IPS DF 19.7 (cell line): ENCODE results near the gene SNRNP25.

Source experiments
- DNase-seq: peaks from one replicate; pipeline ENCODE4 v3.0.0-alpha.2; 2013; ENCODE audit warnings: low read depth, low spot score

SNRNP25 gene

GRCh38 chr16:62968-63391 is 9.4 kb downstream of the SNRNP25 start:
- DNase-seq, result no peak

DNA sequence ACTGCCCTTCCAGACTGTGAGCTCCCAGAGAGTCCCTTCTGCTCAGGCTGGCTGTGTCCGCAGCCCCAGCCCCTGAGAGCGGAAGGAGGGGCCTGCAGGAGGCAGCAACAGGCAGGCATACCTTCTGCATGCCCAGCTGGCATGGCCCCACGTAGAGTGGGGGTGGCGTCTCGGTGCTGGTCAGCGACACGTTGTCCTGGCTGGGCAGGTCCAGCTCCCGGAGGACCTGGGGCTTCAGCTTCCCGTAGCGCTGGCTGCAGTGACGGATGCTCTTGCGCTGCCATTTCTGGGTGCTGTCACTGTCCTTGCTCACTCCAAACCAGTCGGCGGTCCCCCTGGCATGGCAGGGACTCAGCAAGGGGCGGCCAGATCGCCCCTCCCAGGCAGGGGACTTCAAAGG is 9.8 kb downstream of the SNRNP25 start:
- no peak for DNase-seq

- DNase-seq, result no peak
Measured at GRCh38 chr16:63998-64913, 10.6 kb downstream of the SNRNP25 start.

DNA sequence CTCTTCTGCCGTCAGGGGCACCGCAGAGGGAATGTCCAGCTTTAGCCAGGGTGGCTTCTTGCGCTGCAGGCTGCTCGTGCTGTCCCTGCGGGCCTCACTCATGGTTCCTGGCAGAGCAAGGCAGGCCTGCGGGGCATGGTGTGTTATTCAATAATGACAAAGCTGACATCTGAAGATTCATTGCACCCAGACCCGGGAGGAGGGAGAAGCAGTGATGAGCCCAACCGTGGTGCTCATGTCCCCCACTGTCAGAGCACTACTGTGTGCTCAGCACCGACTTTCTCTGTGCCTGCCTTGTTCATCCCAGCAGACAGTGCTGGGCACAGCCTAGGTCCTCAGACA is 11.3 kb downstream of the SNRNP25 start:
- no peak for DNase-seq

DNA sequence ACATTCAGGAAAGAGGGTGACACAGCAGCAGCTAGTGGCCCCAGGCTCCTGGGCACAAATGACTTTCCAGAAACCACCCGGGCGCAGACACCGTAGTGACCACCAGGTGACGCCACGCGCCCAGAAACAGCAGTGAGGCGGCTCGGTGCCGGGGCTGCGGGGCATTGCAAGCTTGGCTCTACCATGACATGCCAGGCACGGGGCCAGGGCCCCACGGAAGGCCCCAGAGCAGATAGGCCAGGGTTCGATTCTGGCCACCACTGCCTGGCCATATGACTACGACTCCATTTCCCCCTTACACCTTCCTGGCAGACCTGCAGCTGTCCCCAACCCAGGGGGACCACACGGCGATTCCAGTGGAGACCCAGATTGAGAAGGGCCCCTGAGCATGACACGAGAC is 12.1 kb downstream of the SNRNP25 start:
- DNase-seq, result no peak

DNA sequence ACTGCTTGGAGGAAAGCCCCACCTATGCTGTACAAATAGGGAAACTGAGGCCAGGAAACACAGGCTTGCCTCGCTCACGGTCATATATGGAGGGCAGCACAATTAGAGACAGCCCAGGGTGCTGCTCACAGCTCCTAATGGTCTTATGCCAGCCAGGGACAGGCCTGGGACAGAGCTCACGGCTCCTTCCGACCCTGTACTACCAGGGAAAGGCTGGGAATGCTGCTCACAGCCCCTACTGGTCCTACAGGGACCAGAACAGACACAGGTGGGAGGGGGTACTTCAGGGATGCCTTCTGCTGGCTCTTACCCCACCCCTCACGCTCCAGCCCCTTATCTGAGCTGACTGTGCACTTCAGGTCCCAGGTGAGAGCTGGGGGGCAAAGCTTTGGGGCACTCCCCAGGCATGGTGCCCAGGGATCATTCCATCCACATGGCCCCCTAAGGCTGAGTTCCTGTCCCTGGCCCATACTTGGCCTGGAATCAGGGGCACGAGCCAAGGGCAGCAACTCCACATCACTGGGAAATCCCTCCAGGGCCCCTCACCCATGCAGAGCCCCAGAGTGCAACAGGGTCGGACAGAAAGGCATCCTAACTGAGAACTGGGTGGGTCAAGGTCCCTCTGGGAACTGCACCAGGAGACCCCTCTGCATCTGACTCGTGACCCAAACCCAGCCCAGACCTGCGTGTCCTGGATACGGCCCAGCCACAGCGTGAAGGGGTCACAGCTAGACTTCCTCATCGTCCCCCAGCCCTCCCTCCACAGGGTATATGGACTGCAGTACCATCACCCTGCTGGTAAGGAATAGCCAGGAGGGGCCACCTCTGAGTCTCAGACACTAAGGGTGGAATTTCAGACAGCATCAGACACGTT is 12.9 kb downstream of the SNRNP25 start:
- DNase-seq, result no peak

GRCh38 chr16:67183-67791 is 13.7 kb downstream of the SNRNP25 start:
- no peak for DNase-seq

- no peak for DNase-seq
Measured at GRCh38 chr16:67884-68789, 14.5 kb downstream of the SNRNP25 start.

DNA sequence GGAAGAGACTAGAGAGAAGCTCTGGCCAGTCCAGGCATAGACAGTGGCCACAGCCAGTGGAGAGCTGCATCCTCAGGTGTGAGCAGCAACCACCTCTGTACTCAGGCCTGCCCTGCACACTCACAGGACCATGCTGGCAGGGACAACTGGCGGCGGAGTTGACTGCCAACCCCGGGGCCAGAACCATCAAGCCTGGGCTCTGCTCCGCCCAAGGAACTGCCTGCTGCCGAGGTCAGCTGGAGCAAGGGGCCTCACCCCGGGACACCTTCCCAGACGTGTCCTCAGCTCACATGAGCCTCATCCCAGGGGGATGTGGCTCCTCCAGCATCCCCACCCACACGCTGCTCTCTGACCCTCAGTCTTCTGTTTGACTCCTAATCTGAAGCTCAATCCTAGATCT is 15.6 kb downstream of the SNRNP25 start:
- no peak for DNase-seq

DNA sequence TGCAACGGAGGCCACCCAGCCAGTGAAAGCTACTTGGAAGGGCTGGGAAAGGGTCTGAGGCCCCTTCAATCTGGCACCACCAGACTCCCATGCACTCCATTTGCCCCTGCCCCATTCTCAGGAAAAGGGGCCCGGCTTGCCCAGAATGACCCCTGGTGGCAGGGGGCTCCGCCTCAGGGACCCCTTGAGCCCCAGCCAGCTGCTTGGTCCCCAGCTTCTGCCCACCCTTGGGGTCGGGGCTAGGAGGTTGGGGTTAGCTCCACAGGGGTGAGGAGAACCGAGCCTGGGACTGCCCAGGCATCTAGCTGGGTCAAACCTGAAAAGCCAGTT is 17.5 kb downstream of the SNRNP25 start:
- DNase-seq, result no peak

GRCh38 chr16:71540-72401 is 18.1 kb downstream of the SNRNP25 start:
- DNase-seq, result peak; percentile 85

GRCh38 chr16:72561-73548 is 19.2 kb downstream of the SNRNP25 start, which contains the start of gene RHBDF1:
TSS of gene RHBDF1 (minus strand) at chr16:72631. CDS start at chr16:65015, 7,616 bp downstream.
- no peak for DNase-seq

DNA sequence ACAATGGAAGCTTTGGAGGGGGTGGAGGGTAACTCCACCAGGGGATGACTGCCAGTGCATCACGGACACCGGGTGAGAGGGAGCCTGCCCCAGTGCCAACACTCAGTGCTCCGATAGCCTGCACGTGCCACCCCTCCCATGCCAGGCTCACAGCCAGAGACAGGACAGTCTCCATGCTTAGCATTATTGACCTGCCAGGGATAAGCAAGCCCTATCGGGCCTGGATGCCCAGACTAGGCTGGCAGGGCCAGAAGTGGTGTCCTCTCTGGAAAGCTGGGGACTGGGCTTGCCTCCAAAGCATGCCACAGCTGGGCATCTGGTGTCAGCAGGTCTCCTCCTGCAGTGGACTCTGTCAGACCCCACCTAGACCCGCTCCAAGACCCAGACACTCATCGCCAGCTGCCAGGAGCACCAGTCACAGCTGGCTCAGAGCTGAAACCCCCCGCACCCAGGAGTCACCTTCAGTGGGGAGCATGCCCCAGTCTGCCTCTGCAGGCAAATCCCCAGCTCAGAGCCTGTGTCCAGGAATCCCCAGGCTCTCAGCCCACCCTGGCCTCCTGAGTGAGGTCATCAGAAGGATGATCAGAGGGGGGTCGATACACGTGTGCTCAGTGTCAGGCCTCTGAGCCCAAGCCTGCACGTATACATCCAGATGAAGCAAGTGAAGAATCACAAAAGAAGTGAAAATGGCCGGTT is 20.6 kb downstream of the SNRNP25 start:
- DNase-seq, result no peak

- DNase-seq, result no peak
Measured at GRCh38 chr16:74747-75334, 21.2 kb downstream of the SNRNP25 start.

GRCh38 chr16:75580-76501 is 22.2 kb downstream of the SNRNP25 start:
- DNase-seq, result no peak

- DNase-seq, result no peak
Measured at GRCh38 chr16:76535-77272, 23.1 kb downstream of the SNRNP25 start.
